Immature natural killer cell (primary cell): Measurements from ENCODE around the gene TC2N. TPM values are rescaled to one million over a fixed set of nuclear protein-coding genes. Genes with fewer than 3 reads are reported as not detected.

ENCODE experiments used
- DNase-seq, 3 donors: peaks; one replicate each; pipeline ENCODE4 v3.0.0; 2022; ENCODE audit warnings: mixed read lengths in 1 of 3
- H3K27ac Mint-ChIP-seq, 6 donors: one replicate each; pipeline ENCODE4 v1.8.0; 2020; ENCODE audit warnings: mixed read lengths in 6 of 6, mild to moderate bottlenecking in 5 of 6, inconsistent platforms in 4 of 6, moderate library complexity in 3 of 6
- H3K27me3 Mint-ChIP-seq, 3 donors: one replicate each; pipeline ENCODE4 v1.8.0; 2020 to 2021; ENCODE audit warnings: low read depth in 3 of 3, mild to moderate bottlenecking in 3 of 3, mixed read lengths in 3 of 3, moderate library complexity in 3 of 3, inconsistent platforms in 1 of 3
- H3K36me3 Mint-ChIP-seq, 3 donors: one replicate each; pipeline ENCODE4 v1.8.0; 2020; ENCODE audit warnings: mixed read lengths in 3 of 3, inconsistent platforms in 2 of 3, mild to moderate bottlenecking in 2 of 3
- H3K4me1 Mint-ChIP-seq, 2 donors: one replicate each; pipeline ENCODE4 v1.8.0; 2020; ENCODE audit warnings: inconsistent platforms in 2 of 2, mild to moderate bottlenecking in 2 of 2, mixed read lengths in 2 of 2, moderate library complexity in 1 of 2
- H3K4me3 Mint-ChIP-seq, 5 donors: one replicate each; pipeline ENCODE4 v1.8.0; 2020; ENCODE audit warnings: mild to moderate bottlenecking in 5 of 5, mixed read lengths in 5 of 5, inconsistent platforms in 3 of 5, moderate library complexity in 3 of 5
- H3K9me3 Mint-ChIP-seq, 6 donors: one replicate each; pipeline ENCODE4 v1.8.0; 2020; ENCODE audit warnings: mild to moderate bottlenecking in 6 of 6, mixed read lengths in 6 of 6, inconsistent platforms in 4 of 6, moderate library complexity in 3 of 6
- polyA plus RNA-seq, 3 donors: library from polyadenylated mRNA; unstranded; fragments of 300-500 nt; fragmentation: Illumina TruSeq; gene quantifications; one replicate each; pipeline ENCODE4 v1.2.3, GENCODE V29; 2021

The TC2N gene
- polyA plus RNA-seq, 3 donors from 2014 or later = 97.4 to 158 (median 112) TPM

- no peaks in the 10 kb centered on the region for H3K4me1 Mint-ChIP-seq
- no peak overlapping the region for H3K4me3 Mint-ChIP-seq
- no peaks in the 10 kb centered on the region for H3K9me3 Mint-ChIP-seq
- H3K27me3 Mint-ChIP-seq = peaks cover 0 to 1% (median 0%) of the 10 kb centered on the region in 3 donors
- peaks cover 28 to 40% (median 34%) of the 10 kb centered on the region in 3 donors for H3K36me3 Mint-ChIP-seq
- DNase-seq = no peak
- H3K27ac Mint-ChIP-seq = no peak overlapping the region
Measured at GRCh38 chr14:91780452-91780851, 86.9 kb downstream of the TC2N start.

GRCh38 chr14:91778217-91778616, 89.1 kb downstream of the TC2N start:
- H3K36me3 Mint-ChIP-seq = peaks cover 20 to 32% (median 27%) of the 10 kb centered on the region in 3 donors
- no peak overlapping the region for H3K4me3 Mint-ChIP-seq
- peaks cover 5 to 10% of the 10 kb centered on the region in 2 donors for H3K4me1 Mint-ChIP-seq
- peaks cover 0 to 1% (median 0%) of the 10 kb centered on the region in 3 donors for H3K27me3 Mint-ChIP-seq
- H3K27ac Mint-ChIP-seq = peak overlapping the region in 1 of 6 donors; percentile 46
- no peak for DNase-seq
- no peaks in the 10 kb centered on the region for H3K9me3 Mint-ChIP-seq

GRCh38 chr14:91774140-91775096, 92.9 kb downstream of the TC2N start:
- Mint-ChIP-seq H3K4me3 (no peak overlapping the region), H3K36me3 (peaks cover 6 to 14% (median 9%) of the 10 kb centered on the region in 3 donors), H3K27ac (peak overlapping the region in 3 of 6 donors; percentile 4 to 10 (median 6)), H3K9me3 (no peaks in the 10 kb centered on the region), H3K27me3 (peaks cover 0 to 3% (median 0%) of the 10 kb centered on the region in 3 donors), H3K4me1 (peaks cover 5 to 10% of the 10 kb centered on the region in 2 donors)
- DNase-seq = no peak

GRCh38 chr14:91770185-91770584, 97.2 kb downstream of the TC2N start:
- DNase-seq = no peak
- Mint-ChIP-seq H3K27ac (no peak overlapping the region), H3K9me3 (peaks cover 0 to under 1% (median 0%) of the 10 kb centered on the region in 6 donors), H3K27me3 (peaks cover 0 to 3% (median 0%) of the 10 kb centered on the region in 3 donors), H3K4me1 (peaks cover 5 to 10% of the 10 kb centered on the region in 2 donors), H3K4me3 (no peak overlapping the region), H3K36me3 (peaks cover 0 to 5% (median 0%) of the 10 kb centered on the region in 3 donors)

- DNase-seq = no peak
- Mint-ChIP-seq H3K27ac (no peak overlapping the region), H3K27me3 (peaks cover 0 to 10% (median 0%) of the 10 kb centered on the region in 3 donors), H3K9me3 (peaks cover 0 to 9% (median 6%) of the 10 kb centered on the region in 6 donors), H3K4me3 (no peak overlapping the region), H3K36me3 (peaks cover 7 to 17% (median 16%) of the 10 kb centered on the region in 3 donors), H3K4me1 (no peaks in the 10 kb centered on the region)
Measured at GRCh38 chr14:91755570-91756295, 111.6 kb downstream of the TC2N start.

- peaks cover 0 to 4% (median 0%) of the 10 kb centered on the region in 6 donors for H3K9me3 Mint-ChIP-seq
- peaks cover 0 to 11% (median 2%) of the 10 kb centered on the region in 3 donors for H3K27me3 Mint-ChIP-seq
- no peak overlapping the region for H3K27ac Mint-ChIP-seq
- DNase-seq = no peak
- H3K36me3 Mint-ChIP-seq = peaks cover 0 to 9% (median 7%) of the 10 kb centered on the region in 3 donors
- H3K4me3 Mint-ChIP-seq = no peak overlapping the region
- H3K4me1 Mint-ChIP-seq = no peaks in the 10 kb centered on the region
Measured at GRCh38 chr14:91754819-91755218, 112.5 kb downstream of the TC2N start.

GRCh38 chr14:91754185-91754584, 113.2 kb downstream of the TC2N start:
- Mint-ChIP-seq H3K36me3 (peaks cover 0 to 4% (median 3%) of the 10 kb centered on the region in 3 donors), H3K4me1 (no peaks in the 10 kb centered on the region), H3K27me3 (peaks cover 0 to 14% (median 2%) of the 10 kb centered on the region in 3 donors), H3K9me3 (peaks cover 0 to 3% (median 0%) of the 10 kb centered on the region in 6 donors), H3K27ac (peak overlapping the region in 1 of 6 donors; percentile 51), H3K4me3 (no peak overlapping the region)
- DNase-seq = no peak

GRCh38 chr14:91753501-91754128, 113.7 kb downstream of the TC2N start:
- H3K4me1 Mint-ChIP-seq = no peaks in the 10 kb centered on the region
- no peak for DNase-seq

GRCh38 chr14:91752961-91753360, 114.4 kb downstream of the TC2N start:
- H3K27ac Mint-ChIP-seq = no peak overlapping the region

More at GRCh38 chr14:91753501-91754128, 113.7 kb downstream of the TC2N start:
- Mint-ChIP-seq H3K9me3 (no peaks in the 10 kb centered on the region), H3K36me3 (peaks cover 0 to 3% (median 0%) of the 10 kb centered on the region in 3 donors), H3K27ac (no peak overlapping the region), H3K27me3 (peaks cover 0 to 18% (median 2%) of the 10 kb centered on the region in 3 donors), H3K4me3 (no peak overlapping the region)

GRCh38 chr14:91751719-91752118, 115.6 kb downstream of the TC2N start:
- Mint-ChIP-seq H3K4me3 (no peak overlapping the region), H3K36me3 (no peaks in the 10 kb centered on the region), H3K27me3 (peaks cover 0 to 18% (median 2%) of the 10 kb centered on the region in 3 donors), H3K4me1 (no peaks in the 10 kb centered on the region), H3K9me3 (no peaks in the 10 kb centered on the region), H3K27ac (no peak overlapping the region)
- DNase-seq = no peak

More at GRCh38 chr14:91752961-91753360, 114.4 kb downstream of the TC2N start:
- no peak for DNase-seq
- Mint-ChIP-seq H3K36me3 (peaks cover 0 to 3% (median 0%) of the 10 kb centered on the region in 3 donors), H3K27me3 (peaks cover 0 to 18% (median 2%) of the 10 kb centered on the region in 3 donors), H3K4me1 (no peaks in the 10 kb centered on the region), H3K9me3 (no peaks in the 10 kb centered on the region), H3K4me3 (no peak overlapping the region)

GRCh38 chr14:91750634-91751198, 116.6 kb downstream of the TC2N start:
- DNase-seq = no peak
- Mint-ChIP-seq H3K4me1 (no peaks in the 10 kb centered on the region), H3K9me3 (no peaks in the 10 kb centered on the region), H3K4me3 (no peak overlapping the region), H3K27ac (no peak overlapping the region), H3K27me3 (peaks cover 0 to 18% (median 2%) of the 10 kb centered on the region in 3 donors), H3K36me3 (no peaks in the 10 kb centered on the region)

- Mint-ChIP-seq H3K4me1 (no peaks in the 10 kb centered on the region), H3K9me3 (no peaks in the 10 kb centered on the region), H3K27me3 (peaks cover 0 to 18% (median 2%) of the 10 kb centered on the region in 3 donors), H3K27ac (no peak overlapping the region), H3K36me3 (no peaks in the 10 kb centered on the region), H3K4me3 (no peak overlapping the region)
- no peak for DNase-seq
Measured at GRCh38 chr14:91749868-91750267, 117.5 kb downstream of the TC2N start.

GRCh38 chr14:91748049-91748448, 119.3 kb downstream of the TC2N start:
- H3K4me3 Mint-ChIP-seq = no peak overlapping the region
- H3K36me3 Mint-ChIP-seq = no peaks in the 10 kb centered on the region
- no peak overlapping the region for H3K27ac Mint-ChIP-seq
- no peak for DNase-seq
- H3K27me3 Mint-ChIP-seq = peaks cover 0 to 14% (median 2%) of the 10 kb centered on the region in 3 donors
- H3K9me3 Mint-ChIP-seq = no peaks in the 10 kb centered on the region
- no peaks in the 10 kb centered on the region for H3K4me1 Mint-ChIP-seq
